Measurements from ENCODE around the gene ANXA6.
"Not testable (repeated sequence)": the region's sequence is repeated elsewhere in the genome, so short reads cannot be mapped to it uniquely, and the experiment has no call there.

The ANXA6 gene

GRCh38 chr5:151157426-151158286, at the start of gene ANXA6:
ANXA6 (minus strand) TSS chr5:151157779; CDS start chr5:151147901, 9,878 bp downstream.
- DNase-seq = peak; percentile 82 to 83

- no peak for DNase-seq
These were observed 47.8 kb upstream of the ANXA6 start for GRCh38 chr5:151205411-151205810.

- DNase-seq = no peak
These were observed 46.5 kb upstream of the ANXA6 start for GRCh38 chr5:151204051-151204450.

- DNase-seq = no peak
These were observed 45.0 kb upstream of the ANXA6 start for GRCh38 chr5:151202381-151203139.

GRCh38 chr5:151200913-151201595, 43.5 kb upstream of the ANXA6 start:
- no peak for DNase-seq

GRCh38 chr5:151199581-151200185, 42.1 kb upstream of the ANXA6 start:
- no peak for DNase-seq

- no peak for DNase-seq
These were observed 41.3 kb upstream of the ANXA6 start for GRCh38 chr5:151198861-151199260.

GRCh38 chr5:151197291-151197600, 39.7 kb upstream of the ANXA6 start:
- not testable (repeated sequence) for DNase-seq

- DNase-seq = no peak
These were observed 39.1 kb upstream of the ANXA6 start for GRCh38 chr5:151196556-151197290.

GRCh38 chr5:151195622-151196021, 38.0 kb upstream of the ANXA6 start:
- DNase-seq = no peak

- no peak for DNase-seq
These were observed 35.0 kb upstream of the ANXA6 start for GRCh38 chr5:151192626-151193025.

- DNase-seq = no peak
These were observed 34.1 kb upstream of the ANXA6 start for GRCh38 chr5:151191661-151192060.

- no peak for DNase-seq
These were observed 31.6 kb upstream of the ANXA6 start for GRCh38 chr5:151189151-151189550.

GRCh38 chr5:151186538-151186937, 29.0 kb upstream of the ANXA6 start:
- no peak for DNase-seq

GRCh38 chr5:151186052-151186451, 28.5 kb upstream of the ANXA6 start:
- no peak for DNase-seq

GRCh38 chr5:151184316-151185042, 26.9 kb upstream of the ANXA6 start:
- DNase-seq = no peak

- DNase-seq = no peak
These were observed 26.1 kb upstream of the ANXA6 start for GRCh38 chr5:151183456-151184245.

- DNase-seq = no peak
These were observed 25.4 kb upstream of the ANXA6 start for GRCh38 chr5:151182976-151183375.

GRCh38 chr5:151182524-151182900, 24.9 kb upstream of the ANXA6 start:
- DNase-seq = no peak

- DNase-seq = no peak
These were observed 24.4 kb upstream of the ANXA6 start for GRCh38 chr5:151181818-151182523.
